GM23338 (cell line): ENCODE measurements around the gene CHIC2. TPM values are rescaled to one million over a fixed set of nuclear protein-coding genes. Genes with fewer than 3 reads are reported as not detected.

Experiments used
- CREB1 ChIP-seq: fragments of 250-450 bp; sonication (Bioruptor Pico); IDR thresholded peaks from 2 replicates; pipeline ENCODE4 v1.5.0; 2020; ENCODE audit warnings: low read depth, mild to moderate bottlenecking, moderate library complexity
- CTCF ChIP-seq, 2 experiments: fragments of 200-600 bp in 1 of 2; sonication (generic) in 1 of 2; conservative IDR thresholded peaks; 2 replicates each; pipeline versions ENCODE4 v1.5.1 to v1.6.1; 2016 to 2017; ENCODE audit warnings: antibody characterized with exemption in 2 of 2, low read depth in 2 of 2, mild to moderate bottlenecking in 2 of 2, moderate library complexity in 1 of 2
- ETS1 ChIP-seq: IDR thresholded peaks from 2 replicates; pipeline ENCODE4 v1.6.1; 2016; ENCODE audit warnings: antibody characterized with exemption
- EZH2 ChIP-seq: fragments of 200-600 bp; sonication (generic); IDR thresholded peaks from one replicate; pipeline ENCODE4 v1.8.0; 2017; ENCODE audit warnings: antibody characterized with exemption, mild to moderate bottlenecking, low read depth; ENCODE audit not compliant: unreplicated experiment
- EZH2phosphoT487 ChIP-seq: fragments of 200-600 bp; sonication (generic); IDR thresholded peaks from one replicate; pipeline ENCODE4 v1.8.1; 2018; ENCODE audit warnings: antibody characterized with exemption; ENCODE audit not compliant: unreplicated experiment
- JUNB ChIP-seq: IDR thresholded peaks from one replicate; pipeline ENCODE4 v1.6.1; 2016; ENCODE audit warnings: antibody characterized with exemption; ENCODE audit not compliant: unreplicated experiment
- NANOG ChIP-seq: IDR thresholded peaks from 2 replicates; pipeline ENCODE4 v1.6.1; 2016; ENCODE audit warnings: antibody characterized with exemption, borderline replicate concordance
- POLR2AphosphoS5 ChIP-seq: IDR thresholded peaks from 2 replicates; pipeline ENCODE4 v1.6.1; 2016; ENCODE audit warnings: antibody characterized with exemption, low read depth
- STAT1 ChIP-seq: IDR thresholded peaks from one replicate; pipeline ENCODE4 v1.6.1; 2016; ENCODE audit warnings: antibody characterized with exemption; ENCODE audit not compliant: unreplicated experiment
- ZNF331 ChIP-seq: fragments of 250-450 bp; sonication (Bioruptor Pico); IDR thresholded peaks from 2 replicates; pipeline ENCODE4 v1.5.0; 2020; ENCODE audit warnings: low read depth, mild to moderate bottlenecking, moderate library complexity
- ZNF462 ChIP-seq: fragments of 250-450 bp; sonication (Bioruptor Pico); IDR thresholded peaks from 2 replicates; pipeline ENCODE4 v1.5.0; 2020; ENCODE audit warnings: mild to moderate bottlenecking, moderate library complexity
- polyA plus RNA-seq: library from polyadenylated mRNA; unstranded; fragments of >200 nt; fragmentation: Nextera tagmentation; extraction: Ambion mirVana; gene quantifications from 2 replicates; pipeline ENCODE4 v1.2.1, GENCODE V29; 2016
- small RNA-seq: library from RNA; depleted of rRNA; stranded (forward); fragments of <200 nt; gene quantifications from one replicate; pipeline ENCODE3, GENCODE V24; 2014; ENCODE audit warnings: low replicate concordance
- total RNA-seq: library from RNA; depleted of rRNA; stranded (reverse); fragments of >200 nt; shearing (Covaris generic); gene quantifications from 2 replicates; pipeline ENCODE4 v1.2.3, GENCODE V29; 2014; rRNA removed

CHIC2 gene
- total and polyA plus RNA-seq, 2 experiments from 2014 or later: 17.2 to 18.3 TPM

- TF ChIP-seq ZNF462 (CRISPR knock-in tag): no peak
- TF ChIP-seq CREB1: no peak
- no peak for TF ChIP-seq STAT1
- no peak for TF ChIP-seq POLR2AphosphoS5
- TF ChIP-seq ETS1: no peak
- TF ChIP-seq EZH2phosphoT487: no peak
- no peak for TF ChIP-seq JUNB
- no peak for TF ChIP-seq EZH2
- no peak for TF ChIP-seq ZNF331 (CRISPR knock-in tag)
- TF ChIP-seq NANOG: no peak
- TF ChIP-seq CTCF (conservative IDR thresholded peaks at IDR 0.05; ENCODE audit: low read depth in 2 of 2): no peak
Measured at GRCh38 chr4:53960843-53961242, 103.6 kb downstream of the CHIC2 start (continued).

Small RNAs within 50 kb of the gene (small RNA-seq; reads per million reads assigned to genes)
- gene AC110792.1: not detected
- not detected for gene AC110792.3

Other genes starting within 250 kb of the CHIC2 start
- gene GSX2, start 35.6 kb upstream of the CHIC2 start, total RNA-seq: not detected in 2 replicates
- 0.34 TPM in 1 of 2 replicates, not detected in the other for gene GSX2, start 35.6 kb upstream of the CHIC2 start, polyA plus RNA-seq
- 7.0 and 10.8 TPM in 2 replicates for gene PDGFRA, start 164.7 kb upstream of the CHIC2 start, total RNA-seq
- gene PDGFRA, start 164.7 kb upstream of the CHIC2 start, polyA plus RNA-seq: 7.4 and 8.0 TPM in 2 replicates